GM12878 (cell line): ENCODE results near the gene COL9A3. TPM values are rescaled to one million over a fixed set of nuclear protein-coding genes. Genes with fewer than 3 reads are reported as not detected.

ENCODE experiments used
- ATAC-seq: fragments of 200-7000 bp; cut with Tn5 transposase; 3 replicates; pipeline ENCODE4 v1.9.1; 2020; ENCODE audit warnings: mild to moderate bottlenecking, moderate library complexity
- BruUV-seq: library from RNA; stranded (reverse); fragments of 400-500 nt; replicated peaks from 2 replicates; lab custom pipeline; 2021; lab: Mats Ljungman, UMichigan
- CTCF ChIA-PET: fragments of 300-600 bp; sonication (Branson Sonifier 250); formaldehyde crosslinking; extraction: SDS; loops from one replicate; lab custom pipeline; 2021; ENCODE audit warnings: inconsistent platforms; lab: Yijun Ruan, JAX
- POLR2A ChIA-PET: fragments of 350-600 bp; formaldehyde crosslinking; extraction: SDS; loops from one replicate; lab custom pipeline; 2021; ENCODE audit warnings: inconsistent platforms; lab: Charles Lee
- RAD21 ChIA-PET: fragments of 300-600 bp; sonication (Branson Sonifier 250); formaldehyde crosslinking; loops from one replicate; lab custom pipeline; 2023; ENCODE audit warnings: antibody characterized with exemption; ENCODE audit not compliant: unreplicated experiment; lab: Charles Lee
- SMC1A ChIA-PET: fragments of 300-600 bp; sonication (Branson Sonifier 250); formaldehyde crosslinking; loops from one replicate; lab custom pipeline; 2023; ENCODE audit not compliant: unreplicated experiment, uncharacterized antibody; lab: Charles Lee
- DNase-seq: peaks from one replicate; pipeline ENCODE4 v3.0.0-alpha.2; 2011; ENCODE audit warnings: low read depth, low spot score
- FAIRE-seq: peaks from 3 replicates; lab custom pipeline; 2011; peaks lifted over from hg19 to GRCh38; lab: Jason Lieb, UNC
- H2AFZ ChIP-seq: 2 replicates; pipeline ENCODE4 v1.6.0; 2011; ENCODE audit warnings: low read depth, low read length, control low read depth; ENCODE audit not compliant: control insufficient read depth
- H3K27ac ChIP-seq: 2 replicates; pipeline ENCODE4 v1.5.1; 2011; ENCODE audit warnings: control low read depth; ENCODE audit not compliant: control insufficient read depth, insufficient read depth
- H3K27me3 ChIP-seq, 2 experiments: replicated peaks in 1 of 2; 2 replicates each; pipeline versions ENCODE4 v1.6.0 to v1.6.1; 2011; ENCODE audit warnings: low read length in 1 of 2; ENCODE audit not compliant: control insufficient read depth in 2 of 2, insufficient read depth in 2 of 2
- H3K36me3 ChIP-seq, 2 experiments: 2 replicates each; pipeline ENCODE4 v1.5.1; 2011; ENCODE audit warnings: low read length in 1 of 2; ENCODE audit not compliant: control insufficient read depth in 2 of 2, insufficient read depth in 2 of 2
- H3K4me1 ChIP-seq: 2 replicates; pipeline ENCODE4 v1.6.1; 2011; ENCODE audit warnings: mild to moderate bottlenecking, low read length, moderate library complexity, mixed read lengths; ENCODE audit not compliant: control insufficient read depth, insufficient read depth
- H3K4me2 ChIP-seq: 2 replicates; pipeline ENCODE4 v1.6.0; 2011; ENCODE audit warnings: control low read depth; ENCODE audit not compliant: control insufficient read depth, insufficient read depth
- H3K4me3 ChIP-seq: fragments of 200-600 bp; sonication (generic); 2 replicates; pipeline ENCODE4 v1.5.1; 2016
- H3K79me2 ChIP-seq: 2 replicates; pipeline ENCODE4 v1.6.0; 2011; ENCODE audit warnings: low read length; ENCODE audit not compliant: control insufficient read depth, insufficient read depth
- H3K9ac ChIP-seq: 2 replicates; pipeline ENCODE4 v1.8.0; 2011; ENCODE audit warnings: low read length, control low read depth, mixed read lengths; ENCODE audit not compliant: control insufficient read depth, insufficient read depth
- H3K9me3 ChIP-seq: replicated peaks from 3 replicates; pipeline ENCODE4 v1.5.1; 2011; ENCODE audit warnings: mild to moderate bottlenecking, low read length; ENCODE audit not compliant: control insufficient read depth, insufficient read depth
- H4K20me1 ChIP-seq: 2 replicates; pipeline ENCODE4 v1.6.0; 2011; ENCODE audit not compliant: control insufficient read depth, insufficient read depth
- CBFB ChIP-seq: IDR thresholded peaks from 2 replicates; pipeline ENCODE4 v1.6.1; 2016; ENCODE audit warnings: antibody characterized with exemption, low read depth
- IKZF2 ChIP-seq, 2 experiments: fragments of 450-650 bp; IDR thresholded peaks; 2 replicates each; pipeline ENCODE4 v1.6.1; 2017; ENCODE audit warnings: mild to moderate bottlenecking in 2 of 2, moderate library complexity in 2 of 2
- IRF4 ChIP-seq: IDR thresholded peaks from 2 replicates; pipeline ENCODE4 v1.6.1; 2011; ENCODE audit warnings: low read depth, low read length
- JUNB ChIP-seq: IDR thresholded peaks from 2 replicates; pipeline ENCODE4 v1.6.1; 2016; ENCODE audit warnings: antibody characterized with exemption, mild to moderate bottlenecking
- JUND ChIP-seq: IDR thresholded peaks from 2 replicates; pipeline ENCODE4 v1.6.1; 2012; ENCODE audit warnings: low read depth, mild to moderate bottlenecking, low read length, improper control_type of control experiment, moderate library complexity
- MYB ChIP-seq: fragments of 150-350 bp; IDR thresholded peaks from 2 replicates; pipeline ENCODE4 v1.6.1; 2014; ENCODE audit warnings: mild to moderate bottlenecking, low read depth, low read length, borderline replicate concordance
- RAD51 ChIP-seq: fragments of 450-650 bp; IDR thresholded peaks from 2 replicates; pipeline ENCODE4 v1.6.1; 2016; ENCODE audit warnings: moderate library complexity, mild to moderate bottlenecking, inconsistent platforms
- RELA ChIP-seq: fragments of 450-650 bp; IDR thresholded peaks from 2 replicates; pipeline ENCODE4 v1.8.0; 2014; ENCODE audit warnings: borderline replicate concordance; ENCODE audit not compliant: partially characterized antibody
- ZNF207 ChIP-seq: fragments of 450-650 bp; IDR thresholded peaks from 2 replicates; pipeline ENCODE4 v1.6.1; 2014; ENCODE audit warnings: antibody characterized with exemption, mild to moderate bottlenecking, borderline replicate concordance
- WGBS: methylation state at CpG from one replicate; pipeline ENCODE4 v1.1.6; 2016; ENCODE audit warnings: low lambda C conversion rate; ENCODE audit not compliant: insufficient replicate concordance, insufficient coverage; ENCODE audit errors: missing lambda C conversion rate; 5-methylcytosine and 5-hydroxymethylcytosine counted together
- in situ Hi-C: fragments of 300-500 bp; cut with MboI; formaldehyde crosslinking; loops from 9 replicates; pipeline ENCODE4 v1.14.3; 2018; ENCODE audit warnings: mixed read lengths
- intact Hi-C: fragments of 100-400 bp; cut with micrococcal nuclease; formaldehyde crosslinking; loops from one replicate; pipeline ENCODE4 v1.14.2; 2022; ENCODE audit not compliant: unreplicated experiment
- polyA plus RNA-seq, 11 experiments: library from polyadenylated mRNA; depleted of rRNA in 4 of 11; unstranded in 6 of 11; stranded (reverse) in 5 of 11; fragments of >200 nt; fragmentation: Nextera tagmentation in 4 of 11; fragmentation: Illumina TruSeq in 1 of 11; extraction: Ambion mirVana in 4 of 11; extraction: Trizol in 1 of 11; gene quantifications; 1 replicate in 1 of 11; 2 replicates in 10 of 11; pipeline versions ENCODE4 v1.2.1 to v1.2.3, GENCODE V29; 2011 to 2016; ENCODE audit warnings: inconsistent platforms in 2 of 11, missing spikeins in 2 of 11, low read depth in 1 of 11
- total RNA-seq, 4 experiments: library from RNA; depleted of rRNA in 3 of 4; stranded (reverse); fragments of >200 nt in 3 of 4; fragmentation: Illumina TruSeq in 1 of 4; extraction: Trizol in 1 of 4; gene quantifications; 2 replicates each; pipeline versions ENCODE4 v1.2.1 to v1.2.3, GENCODE V29; 2013 to 2021
- TF ChIP-seq, protein P1 (sequence below), 3 experiments: IDR thresholded peaks in 2 of 3; conservative IDR thresholded peaks in 1 of 3; 2 replicates each; pipeline ENCODE4 v1.5.1; 2011; ENCODE audit warnings: low read depth in 3 of 3, low read length in 3 of 3, mild to moderate bottlenecking in 3 of 3, control low read depth in 2 of 3, moderate library complexity in 2 of 3, inconsistent platforms in 1 of 3, mixed read lengths in 1 of 3; ENCODE audit not compliant: control insufficient read depth in 2 of 3, insufficient read depth in 1 of 3; ENCODE audit errors: extremely low read depth in 1 of 3
- TF ChIP-seq, protein P2 (sequence below): fragments of 450-650 bp; IDR thresholded peaks from 2 replicates; pipeline ENCODE4 v1.6.1; 2017; ENCODE audit warnings: mild to moderate bottlenecking, moderate library complexity
- TF ChIP-seq, protein P3 (sequence below): fragments of 450-650 bp; conservative IDR thresholded peaks from 2 replicates; pipeline ENCODE4 v1.6.1; 2017; ENCODE audit warnings: mild to moderate bottlenecking, moderate library complexity

COL9A3 gene
- total and polyA plus RNA-seq, 10 of the 15 experiments (the other 5 are each of a cell fraction or from before 2014, with no cell fraction given): 0.09 to 1.7 (median 0.63) TPM; not detected in 1

- ChIA-PET POLR2A (interaction anchor here (0.7 to 1.5 kb wide), 2 partner anchors 13 to 292 kb away, joined by 4 to 5 read pairs; partner anchors contain the start of gene OGFR), RAD21 (interaction anchor here (0.7 to 2.1 kb wide), 8 partner anchors 16 to 382 kb away, joined by 3 to 10 read pairs (median 6); no protein-coding TSS in a partner anchor), CTCF (interaction anchor here (0.6 to 2.7 kb wide), 23 partner anchors 9 to 968 kb away, joined by 3 to 24 read pairs (median 5); no protein-coding TSS in a partner anchor), SMC1A (interaction anchor here (0.9 to 2.0 kb wide), 7 partner anchors 16 to 290 kb away, joined by 3 to 5 read pairs (median 3); no protein-coding TSS in a partner anchor)
- H3K4me1 ChIP-seq: peaks cover 14% of the 10 kb centered on the region
- no TSS peak for BruUV-seq
- peaks cover 1 to 2% of the 10 kb centered on the region in 2 experiments; a peak in 2 of 4 replicates for H3K27me3 ChIP-seq
- DNase-seq (no peak), FAIRE-seq (peak; percentile 96), ATAC-seq (peak; percentile 44)
- 30% methylated on average over 23 of the region's 23 CpGs for WGBS
- no peaks in the 10 kb centered on the region for H3K79me2 ChIP-seq
- H2AFZ ChIP-seq: no peak overlapping the region
- in situ Hi-C loops (loop anchor here (5.0 to 10.0 kb wide), 3 partner anchors 137 to 289 kb away; no protein-coding TSS in a partner anchor), intact Hi-C loops (loop anchor here (1.0 to 5.0 kb wide), 4 partner anchors 123 to 489 kb away; partner anchors contain the start of genes ADRM1 and CABLES2)
- H3K4me3 ChIP-seq: no peak overlapping the region
- no peak overlapping the region for H3K9ac ChIP-seq
- H3K27ac ChIP-seq: no peak overlapping the region
- H3K36me3 ChIP-seq: no peaks in the 10 kb centered on the region
- no peaks in the 10 kb centered on the region; the same call in 2 of the 3 replicates for H3K9me3 ChIP-seq
- 0 out of 2 replicates have a peak overlapping the region, but pooled peaks have one; percentile 2 for H3K4me2 ChIP-seq
- H4K20me1 ChIP-seq: no peaks in the 10 kb centered on the region
- TF ChIP-seq MYB (no peak), RELA (peak; percentile 39), RAD51 (no peak), CBFB (no peak), JUNB (no peak), IKZF2 (IDR thresholded peaks at IDR 0.05) (peak; percentile 22 to 27; a peak in 1 of 4 replicates), ZNF207 (peak; percentile 74; the same call in 1 of the 2 replicates), IRF4 (no peak), JUND (no peak)
- TF ChIP-seq, protein P1, sequence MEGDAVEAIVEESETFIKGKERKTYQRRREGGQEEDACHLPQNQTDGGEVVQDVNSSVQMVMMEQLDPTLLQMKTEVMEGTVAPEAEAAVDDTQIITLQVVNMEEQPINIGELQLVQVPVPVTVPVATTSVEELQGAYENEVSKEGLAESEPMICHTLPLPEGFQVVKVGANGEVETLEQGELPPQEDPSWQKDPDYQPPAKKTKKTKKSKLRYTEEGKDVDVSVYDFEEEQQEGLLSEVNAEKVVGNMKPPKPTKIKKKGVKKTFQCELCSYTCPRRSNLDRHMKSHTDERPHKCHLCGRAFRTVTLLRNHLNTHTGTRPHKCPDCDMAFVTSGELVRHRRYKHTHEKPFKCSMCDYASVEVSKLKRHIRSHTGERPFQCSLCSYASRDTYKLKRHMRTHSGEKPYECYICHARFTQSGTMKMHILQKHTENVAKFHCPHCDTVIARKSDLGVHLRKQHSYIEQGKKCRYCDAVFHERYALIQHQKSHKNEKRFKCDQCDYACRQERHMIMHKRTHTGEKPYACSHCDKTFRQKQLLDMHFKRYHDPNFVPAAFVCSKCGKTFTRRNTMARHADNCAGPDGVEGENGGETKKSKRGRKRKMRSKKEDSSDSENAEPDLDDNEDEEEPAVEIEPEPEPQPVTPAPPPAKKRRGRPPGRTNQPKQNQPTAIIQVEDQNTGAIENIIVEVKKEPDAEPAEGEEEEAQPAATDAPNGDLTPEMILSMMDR (IDR thresholded peaks at IDR 0.05 in 2 of 3, conservative IDR thresholded peaks at IDR 0.05 in 1 of 3; ENCODE audit: control insufficient read depth in 2 of 3, extremely low read depth in 1 of 3, insufficient read depth in 1 of 3, low read depth in 3 of 3, low read length in 3 of 3): peak; percentile 90 to 96 (median 96)
- TF ChIP-seq, protein P2, sequence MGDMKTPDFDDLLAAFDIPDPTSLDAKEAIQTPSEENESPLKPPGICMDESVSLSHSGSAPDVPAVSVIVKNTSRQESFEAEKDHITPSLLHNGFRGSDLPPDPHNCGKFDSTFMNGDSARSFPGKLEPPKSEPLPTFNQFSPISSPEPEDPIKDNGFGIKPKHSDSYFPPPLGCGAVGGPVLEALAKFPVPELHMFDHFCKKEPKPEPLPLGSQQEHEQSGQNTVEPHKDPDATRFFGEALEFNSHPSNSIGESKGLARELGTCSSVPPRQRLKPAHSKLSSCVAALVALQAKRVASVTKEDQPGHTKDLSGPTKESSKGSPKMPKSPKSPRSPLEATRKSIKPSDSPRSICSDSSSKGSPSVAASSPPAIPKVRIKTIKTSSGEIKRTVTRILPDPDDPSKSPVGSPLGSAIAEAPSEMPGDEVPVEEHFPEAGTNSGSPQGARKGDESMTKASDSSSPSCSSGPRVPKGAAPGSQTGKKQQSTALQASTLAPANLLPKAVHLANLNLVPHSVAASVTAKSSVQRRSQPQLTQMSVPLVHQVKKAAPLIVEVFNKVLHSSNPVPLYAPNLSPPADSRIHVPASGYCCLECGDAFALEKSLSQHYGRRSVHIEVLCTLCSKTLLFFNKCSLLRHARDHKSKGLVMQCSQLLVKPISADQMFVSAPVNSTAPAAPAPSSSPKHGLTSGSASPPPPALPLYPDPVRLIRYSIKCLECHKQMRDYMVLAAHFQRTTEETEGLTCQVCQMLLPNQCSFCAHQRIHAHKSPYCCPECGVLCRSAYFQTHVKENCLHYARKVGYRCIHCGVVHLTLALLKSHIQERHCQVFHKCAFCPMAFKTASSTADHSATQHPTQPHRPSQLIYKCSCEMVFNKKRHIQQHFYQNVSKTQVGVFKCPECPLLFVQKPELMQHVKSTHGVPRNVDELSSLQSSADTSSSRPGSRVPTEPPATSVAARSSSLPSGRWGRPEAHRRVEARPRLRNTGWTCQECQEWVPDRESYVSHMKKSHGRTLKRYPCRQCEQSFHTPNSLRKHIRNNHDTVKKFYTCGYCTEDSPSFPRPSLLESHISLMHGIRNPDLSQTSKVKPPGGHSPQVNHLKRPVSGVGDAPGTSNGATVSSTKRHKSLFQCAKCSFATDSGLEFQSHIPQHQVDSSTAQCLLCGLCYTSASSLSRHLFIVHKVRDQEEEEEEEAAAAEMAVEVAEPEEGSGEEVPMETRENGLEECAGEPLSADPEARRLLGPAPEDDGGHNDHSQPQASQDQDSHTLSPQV: peak; percentile 66; the same call in 1 of the 2 replicates
- TF ChIP-seq, protein P3, sequence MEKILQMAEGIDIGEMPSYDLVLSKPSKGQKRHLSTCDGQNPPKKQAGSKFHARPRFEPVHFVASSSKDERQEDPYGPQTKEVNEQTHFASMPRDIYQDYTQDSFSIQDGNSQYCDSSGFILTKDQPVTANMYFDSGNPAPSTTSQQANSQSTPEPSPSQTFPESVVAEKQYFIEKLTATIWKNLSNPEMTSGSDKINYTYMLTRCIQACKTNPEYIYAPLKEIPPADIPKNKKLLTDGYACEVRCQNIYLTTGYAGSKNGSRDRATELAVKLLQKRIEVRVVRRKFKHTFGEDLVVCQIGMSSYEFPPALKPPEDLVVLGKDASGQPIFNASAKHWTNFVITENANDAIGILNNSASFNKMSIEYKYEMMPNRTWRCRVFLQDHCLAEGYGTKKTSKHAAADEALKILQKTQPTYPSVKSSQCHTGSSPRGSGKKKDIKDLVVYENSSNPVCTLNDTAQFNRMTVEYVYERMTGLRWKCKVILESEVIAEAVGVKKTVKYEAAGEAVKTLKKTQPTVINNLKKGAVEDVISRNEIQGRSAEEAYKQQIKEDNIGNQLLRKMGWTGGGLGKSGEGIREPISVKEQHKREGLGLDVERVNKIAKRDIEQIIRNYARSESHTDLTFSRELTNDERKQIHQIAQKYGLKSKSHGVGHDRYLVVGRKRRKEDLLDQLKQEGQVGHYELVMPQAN: no peak
Measured at GRCh38 chr20:62791301-62792181, 25.3 kb upstream of the COL9A3 start.
